Measurements from ENCODE around the gene NFKBIE. TPM values are rescaled to one million over a fixed set of nuclear protein-coding genes. Genes with fewer than 3 reads are reported as not detected.

Gene NFKBIE
- total RNA-seq, 1 experiment from 2014 or later, result 9.7 TPM

- no CpG with 5 or more reads among the region's 62 CpGs for WGBS (ENCODE audit: extremely low coverage, insufficient read length, low lambda C conversion rate)
- Histone ChIP-seq H3K4me1 (ENCODE audit: insufficient read depth, low read length) (peaks cover 12% of the 10 kb centered on the region; the same call in 1 of the 2 replicates), H3K79me1 (ENCODE audit: insufficient read depth, low read depth, low read length, poor library complexity, severe bottlenecking) (no peaks in the 10 kb centered on the region), H3K9me3 (ENCODE audit: control insufficient read depth, low read depth, low read length) (no peaks in the 10 kb centered on the region), H2BK5ac (ENCODE audit: insufficient read length, low read length) (no peak overlapping the region), H4K20me1 (ENCODE audit: control insufficient read depth, insufficient read depth, insufficient read length) (no peaks in the 10 kb centered on the region), H3K14ac (ENCODE audit: insufficient read depth, low read length) (peak overlapping the region; percentile 79), H3K9ac (ENCODE audit: extremely low read depth, insufficient read length, low read length) (peak overlapping the region; percentile 77), H2AFZ (ENCODE audit: low read length) (no peak overlapping the region), H3K27me3 (ENCODE audit: insufficient read depth, low read length) (no peaks in the 10 kb centered on the region), H2BK120ac (ENCODE audit: low read depth, low read length, poor library complexity, severe bottlenecking) (no peak overlapping the region), H4K8ac (replicated peaks; ENCODE audit: insufficient read length, low read depth, low read length) (no peak overlapping the region), H3K4me2 (ENCODE audit: insufficient read depth, insufficient read length, low read length) (peak overlapping the region; percentile 76), H3K23me2 (ENCODE audit: insufficient read length, low read depth, low read length, poor library complexity, severe bottlenecking) (peaks cover 10% of the 10 kb centered on the region), H3K27ac (ENCODE audit: insufficient read length, low read depth, low read length) (no peak overlapping the region), H4K5ac (ENCODE audit: insufficient read length, low read depth, low read length) (no peak overlapping the region), H2BK12ac (ENCODE audit: insufficient read length, low read depth, low read length) (no peak overlapping the region), H3K4ac (ENCODE audit: low read depth, low read length) (no peak overlapping the region), H3K56ac (ENCODE audit: insufficient read length, low read depth, low read length) (no peak overlapping the region), H2AK5ac (ENCODE audit: insufficient read length, low read length) (no peak overlapping the region), H2BK15ac (ENCODE audit: low read depth, low read length) (no peak overlapping the region), H3K23ac (ENCODE audit: insufficient read length, low read depth, low read length) (no peak overlapping the region), H2BK20ac (ENCODE audit: low read depth, low read length, poor library complexity, severe bottlenecking) (no peak overlapping the region), H3T11ph (ENCODE audit: low read length) (no peak overlapping the region), H3K79me2 (ENCODE audit: insufficient read depth, low read length) (peaks cover 27% of the 10 kb centered on the region), H3K18ac (ENCODE audit: insufficient read length, low read depth, low read length) (peak overlapping the region; percentile 86), H4K91ac (ENCODE audit: insufficient read length, low read depth, low read length) (no peak overlapping the region)
- Mint-ChIP-seq H3K36me3 (ENCODE audit: insufficient read depth in 1 of 3, low read depth in 3 of 3) (peaks cover 37 to 43% (median 41%) of the 10 kb centered on the region in 3 experiments), H3K27me3 (ENCODE audit: low read depth) (peaks cover 15% of the 10 kb centered on the region), H3K4me3 (peak overlapping the region; percentile 99 to 100), H3K4me1 (peaks cover 30 to 38% of the 10 kb centered on the region in 2 experiments), H3K9me3 (peaks cover 3 to 4% of the 10 kb centered on the region in 2 experiments; a peak in 3 of 5 replicates), H3K27ac (peak overlapping the region; percentile 96 to 100 (median 98))
- DNase-seq, result peak; percentile 99
- TF ChIP-seq CTCF (conservative IDR thresholded peaks at IDR 0.05), result peak; percentile 55
These were observed 19.3 kb downstream of the NFKBIE start for GRCh38 chr6:44245912-44246662.

Measured in H9 (cell line).